Renal cortex interstitium (tissue), 11 donors: Measurements from ENCODE around the gene ZNF629. TPM values are rescaled to one million over a fixed set of nuclear protein-coding genes. Genes with fewer than 3 reads are reported as not detected.

Experiments used
- DNase-seq, 11 donors: peaks; one replicate each; pipeline ENCODE4 v3.0.0-alpha.2; 2013; ENCODE audit warnings: low read depth in 9 of 11, low spot score in 4 of 11; ENCODE audit errors: extremely low read depth in 1 of 11
- polyA plus RNA-seq, 3 donors: library from polyadenylated mRNA; unstranded; fragments of 120-200 nt; gene quantifications; one replicate each; pipeline ENCODE4 v1.2.1, GENCODE V29; 2013; ENCODE audit not compliant: insufficient read length in 3 of 3

Gene ZNF629
- polyA plus RNA-seq, 3 donors: 25.6 to 31.6 (median 28.3) TPM

DNA sequence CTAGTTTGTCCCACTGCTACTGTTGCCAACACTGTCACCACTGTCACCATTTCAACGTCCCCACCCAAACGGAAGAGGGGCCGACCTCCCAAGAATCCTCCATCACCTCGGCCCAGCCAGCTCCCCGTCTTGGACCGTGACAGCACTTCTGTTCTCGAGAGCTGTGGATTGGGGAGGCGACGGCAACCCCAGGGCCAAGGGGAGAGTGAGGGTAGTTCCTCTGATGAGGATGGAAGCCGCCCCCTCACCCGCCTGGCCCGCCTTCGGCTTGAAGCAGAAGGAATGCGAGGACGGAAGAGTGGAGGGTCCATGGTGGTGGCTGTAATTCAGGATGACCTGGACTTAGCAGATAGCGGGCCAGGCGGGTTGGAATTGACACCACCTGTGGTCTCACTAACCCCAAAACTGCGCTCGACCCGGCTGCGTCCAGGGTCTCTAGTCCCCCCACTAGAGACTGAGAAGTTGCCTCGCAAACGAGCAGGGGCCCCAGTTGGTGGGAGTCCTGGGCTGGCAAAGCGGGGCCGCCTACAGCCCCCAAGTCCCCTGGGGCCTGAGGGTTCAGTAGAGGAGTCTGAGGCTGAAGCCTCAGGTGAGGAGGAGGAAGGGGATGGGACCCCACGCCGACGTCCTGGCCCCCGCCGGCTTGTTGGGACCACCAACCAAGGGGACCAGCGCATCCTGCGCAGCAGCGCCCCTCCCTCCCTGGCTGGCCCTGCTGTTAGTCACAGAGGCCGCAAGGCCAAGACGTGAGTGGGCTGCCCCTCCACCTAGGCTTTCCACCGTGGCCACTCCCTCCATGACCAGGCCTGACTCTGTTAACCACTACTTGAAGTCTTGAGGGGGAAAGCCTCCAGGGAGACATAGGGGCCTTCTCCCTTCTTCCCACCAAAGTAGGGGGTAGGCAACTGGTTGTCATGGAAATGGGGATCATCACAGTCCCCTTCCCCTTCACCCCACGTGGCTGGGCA is 47.7 kb downstream of the ZNF629 start:
- no peak for DNase-seq

DNA sequence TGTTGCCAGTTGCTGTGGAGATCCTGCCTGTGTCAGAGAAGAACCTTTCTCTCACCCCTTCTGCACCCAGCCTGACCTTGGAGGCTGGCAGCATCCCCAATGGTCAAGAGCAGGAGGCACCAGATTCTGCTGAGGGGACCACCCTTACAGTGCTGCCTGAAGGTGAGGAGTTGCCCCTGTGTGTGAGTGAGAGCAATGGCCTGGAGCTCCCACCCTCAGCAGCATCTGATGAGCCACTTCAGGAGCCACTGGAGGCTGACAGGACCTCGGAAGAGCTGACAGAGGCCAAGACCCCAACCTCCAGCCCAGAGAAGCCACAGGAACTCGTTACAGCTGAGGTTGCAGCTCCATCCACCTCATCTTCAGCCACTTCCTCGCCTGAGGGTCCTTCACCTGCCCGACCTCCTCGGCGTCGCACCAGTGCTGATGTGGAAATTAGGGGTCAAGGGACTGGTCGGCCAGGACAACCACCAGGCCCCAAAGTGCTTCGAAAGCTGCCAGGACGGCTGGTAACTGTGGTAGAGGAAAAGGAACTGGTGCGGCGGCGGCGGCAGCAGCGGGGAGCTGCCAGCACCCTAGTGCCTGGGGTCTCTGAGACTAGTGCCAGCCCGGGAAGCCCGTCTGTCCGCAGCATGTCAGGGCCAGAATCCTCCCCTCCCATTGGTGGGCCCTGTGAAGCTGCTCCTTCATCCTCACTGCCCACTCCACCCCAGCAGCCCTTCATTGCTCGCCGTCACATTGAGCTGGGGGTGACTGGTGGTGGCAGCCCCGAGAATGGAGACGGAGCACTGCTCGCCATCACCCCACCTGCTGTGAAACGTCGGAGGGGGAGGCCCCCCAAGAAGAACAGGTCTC is 49.0 kb downstream of the ZNF629 start:
- DNase-seq: no peak

DNA sequence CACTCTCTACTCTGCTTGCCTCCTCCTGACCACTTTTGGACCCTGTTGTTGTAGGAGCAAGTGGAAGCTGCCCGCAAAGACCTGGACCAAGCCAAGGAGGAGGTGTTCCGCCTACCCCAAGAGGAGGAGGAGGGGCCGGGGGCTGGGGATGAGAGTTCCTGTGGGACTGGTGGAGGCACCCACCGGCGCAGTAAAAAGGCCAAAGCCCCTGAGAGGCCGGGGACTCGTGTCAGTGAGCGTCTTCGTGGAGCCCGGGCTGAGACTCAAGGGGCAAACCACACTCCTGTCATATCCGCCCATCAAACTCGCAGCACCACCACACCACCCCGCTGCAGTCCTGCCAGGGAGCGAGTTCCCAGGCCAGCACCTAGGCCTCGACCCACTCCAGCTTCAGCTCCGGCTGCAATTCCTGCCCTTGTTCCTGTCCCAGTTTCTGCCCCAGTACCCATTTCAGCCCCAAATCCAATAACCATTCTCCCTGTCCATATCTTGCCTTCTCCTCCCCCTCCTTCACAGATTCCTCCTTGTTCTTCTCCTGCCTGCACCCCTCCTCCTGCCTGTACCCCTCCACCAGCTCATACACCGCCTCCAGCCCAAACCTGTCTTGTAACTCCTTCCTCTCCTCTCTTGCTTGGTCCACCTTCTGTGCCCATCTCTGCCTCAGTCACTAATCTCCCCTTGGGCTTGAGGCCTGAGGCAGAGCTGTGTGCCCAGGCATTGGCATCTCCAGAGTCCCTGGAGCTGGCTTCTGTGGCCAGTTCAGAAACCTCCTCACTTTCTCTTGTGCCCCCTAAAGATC is 49.8 kb downstream of the ZNF629 start:
- no peak for DNase-seq

DNA sequence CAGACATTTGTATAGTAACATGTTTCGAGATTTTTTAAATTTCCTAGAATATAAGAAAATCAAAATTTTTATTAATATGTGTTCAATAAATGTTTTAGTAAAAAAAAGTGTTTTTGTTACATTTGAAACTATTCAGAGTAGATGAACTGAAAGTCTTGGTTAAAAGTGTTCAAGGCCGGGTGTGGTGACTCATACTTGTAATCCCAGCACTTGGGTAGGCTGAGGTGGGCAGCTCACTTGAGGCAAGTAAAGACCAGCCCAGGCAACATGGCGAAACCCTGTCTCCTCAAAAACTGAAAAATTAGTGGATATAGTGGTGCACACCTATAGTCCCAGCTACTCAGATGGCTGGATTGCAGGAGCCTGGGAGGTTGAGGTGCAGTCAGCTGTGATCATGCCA is 55.6 kb downstream of the ZNF629 start:
- no peak for DNase-seq

DNA sequence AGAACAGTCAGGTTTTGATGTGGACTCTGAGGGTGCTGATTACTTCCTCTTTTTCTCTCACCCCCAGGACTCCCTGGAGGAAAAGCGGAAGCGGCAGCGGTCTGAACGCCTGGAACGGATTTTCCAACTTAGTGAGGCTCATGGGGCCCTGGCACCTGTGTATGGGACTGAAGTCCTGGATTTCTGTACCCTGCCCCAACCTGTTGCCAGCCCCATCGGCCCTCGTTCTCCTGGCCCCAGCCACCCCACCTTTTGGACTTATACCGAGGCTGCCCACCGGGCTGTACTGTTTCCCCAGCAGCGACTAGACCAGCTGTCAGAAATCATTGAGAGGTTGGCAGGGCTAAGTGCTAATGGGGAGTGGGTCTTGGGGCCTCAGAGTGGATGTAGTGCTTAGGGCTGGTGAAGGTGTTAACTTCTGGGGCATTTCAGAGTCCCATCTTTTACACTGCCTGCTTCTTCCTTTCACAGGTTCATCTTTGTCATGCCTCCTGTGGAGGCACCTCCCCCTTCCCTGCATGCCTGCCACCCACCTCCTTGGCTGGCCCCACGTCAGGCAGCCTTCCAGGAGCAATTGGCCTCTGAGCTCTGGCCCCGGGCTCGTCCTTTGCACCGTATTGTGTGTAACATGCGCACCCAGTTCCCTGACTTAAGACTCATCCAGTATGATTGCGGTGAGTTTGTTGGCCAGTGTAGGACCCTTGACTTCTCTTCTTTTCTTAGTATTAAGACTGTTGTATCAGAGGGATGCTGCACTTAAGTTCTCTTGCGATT is 57.9 kb downstream of the ZNF629 start:
- no peak for DNase-seq

Other genes with a start within 250 kb of the ZNF629 start
- gene ZNF764, start 228.8 kb downstream of the ZNF629 start, polyA plus RNA-seq: 10 to 100 TPM; 10.8 to 15.8 (median 12.5) TPM
- gene ZNF688, start 215.5 kb downstream of the ZNF629 start, polyA plus RNA-seq: 10 to 100 TPM; 10.1 to 16.7 (median 14.7) TPM
- 10 to 100 TPM; 20.2 to 32.3 (median 23.7) TPM for gene ZNF785, start 201.5 kb downstream of the ZNF629 start, polyA plus RNA-seq
- 10 to 100 TPM; 12.8 to 16.0 (median 14.7) TPM for gene ZNF689, start 176.8 kb downstream of the ZNF629 start, polyA plus RNA-seq
- 10 to 100 TPM; 44.8 to 54.8 (median 46.6) TPM for gene PRR14, start 136.2 kb downstream of the ZNF629 start, polyA plus RNA-seq
- gene FBRS, start 128.8 kb downstream of the ZNF629 start, polyA plus RNA-seq: 10 to 100 TPM; 48.7 to 78.6 (median 67.4) TPM
- gene SRCAP, start 88.0 kb downstream of the ZNF629 start, polyA plus RNA-seq: 10 to 100 TPM; 29.6 to 44.3 (median 39.2) TPM
- gene PHKG2, start 38.8 kb downstream of the ZNF629 start, polyA plus RNA-seq: 10 to 100 TPM; 29.8 to 39.2 (median 30.1) TPM
- gene CFAP119, start 25.1 kb downstream of the ZNF629 start, polyA plus RNA-seq: 10 to 100 TPM in 2 of 3 donors, 1 to 10 TPM in 1; 8.4 to 13.1 (median 12.8) TPM
- 100 to 1,000 TPM; 119 to 124 (median 120) TPM for gene RNF40, start 24.9 kb downstream of the ZNF629 start, polyA plus RNA-seq
- 10 to 100 TPM; 32.6 to 49.7 (median 41.6) TPM for gene BCL7C, start 106.9 kb upstream of the ZNF629 start, polyA plus RNA-seq
- gene CTF1, start 109.4 kb upstream of the ZNF629 start, polyA plus RNA-seq: 1 to 10 TPM; 6.5 to 8.3 (median 7.8) TPM
- gene FBXL19, start 136.4 kb upstream of the ZNF629 start, polyA plus RNA-seq: 10 to 100 TPM; 18.0 to 34.4 (median 32.4) TPM
- gene ORAI3, start 161.9 kb upstream of the ZNF629 start, polyA plus RNA-seq: 10 to 100 TPM; 17.7 to 19.8 (median 19.1) TPM
- 10 to 100 TPM; 17.3 to 19.7 (median 18.7) TPM for gene SETD1A, start 170.5 kb upstream of the ZNF629 start, polyA plus RNA-seq
- gene HSD3B7, start 198.0 kb upstream of the ZNF629 start, polyA plus RNA-seq: 10 to 100 TPM in 1 of 3 donors, 1 to 10 TPM in 2; 7.2 to 10.7 (median 7.7) TPM
- 1 to 10 TPM; 1.2 to 2.7 (median 1.6) TPM for gene STX1B, start 223.4 kb upstream of the ZNF629 start, polyA plus RNA-seq
- gene STX4, start 246.4 kb upstream of the ZNF629 start, polyA plus RNA-seq: 10 to 100 TPM; 32.8 to 46.2 (median 39.5) TPM